Brain microvascular endothelial cell (primary cell): Measurements from ENCODE around the gene ZNF286A.
"Not testable (repeated sequence)": the region's sequence is repeated elsewhere in the genome, so short reads cannot be mapped to it uniquely, and the experiment has no call there.

Experiments used
- DNase-seq: peaks from one replicate; pipeline ENCODE4 v3.0.0-alpha.2; 2020
- H3K27ac ChIP-seq: fragments of 250-450 bp; sonication (Bioruptor Pico); 2 replicates; pipeline ENCODE4 v1.5.1; 2020; ENCODE audit warnings: mild to moderate bottlenecking, moderate library complexity
- H3K27me3 ChIP-seq: fragments of 250-450 bp; sonication (Bioruptor Pico); replicated peaks from 2 replicates; pipeline ENCODE4 v1.5.1; 2020; ENCODE audit warnings: mild to moderate bottlenecking
- H3K36me3 ChIP-seq: fragments of 250-450 bp; sonication (Bioruptor Pico); replicated peaks from 2 replicates; pipeline ENCODE4 v1.5.1; 2020; ENCODE audit warnings: mild to moderate bottlenecking
- H3K4me3 ChIP-seq: 2 replicates; pipeline ENCODE4 v1.5.1; 2011; ENCODE audit warnings: low read depth, mild to moderate bottlenecking, control low read depth, low read length, moderate library complexity
- CTCF ChIP-seq: IDR thresholded peaks from 2 replicates; pipeline ENCODE4 v1.5.1; 2011; ENCODE audit warnings: low read depth, mild to moderate bottlenecking, moderate library complexity, low read length, control low read depth, inconsistent platforms; ENCODE audit errors: missing control alignments
- in situ Hi-C: cut with HindIII; loops from 2 replicates; pipeline ENCODE4 v1.10.0; 2017; ENCODE audit warnings: low sequenced_read_pairs, low pct_ligation_motif_present

Gene ZNF286A

GRCh38 chr17:15662681-15663080 is 36.9 kb upstream of the ZNF286A start:
- Histone ChIP-seq H3K27me3 (no peaks in the 10 kb centered on the region), H3K4me3 (no peak overlapping the region), H3K27ac (no peak overlapping the region), H3K36me3 (no peaks in the 10 kb centered on the region)
- in situ Hi-C loops, result no loop called here
- no peak for TF ChIP-seq CTCF
- DNase-seq, result no peak

- no peak for DNase-seq
- in situ Hi-C loops, result no loop called here
- no peak overlapping the region for H3K27ac ChIP-seq
Measured at GRCh38 chr17:15663176-15663575, 36.4 kb upstream of the ZNF286A start.

GRCh38 chr17:15663691-15664090 is 35.9 kb upstream of the ZNF286A start:
- no peak for TF ChIP-seq CTCF
- no peak overlapping the region for H3K27ac ChIP-seq
- in situ Hi-C loops, result no loop called here

More at GRCh38 chr17:15663176-15663575, 36.4 kb upstream of the ZNF286A start:
- no peaks in the 10 kb centered on the region for H3K36me3 ChIP-seq
- no peak for TF ChIP-seq CTCF
- H3K4me3 ChIP-seq, result no peak overlapping the region
- no peaks in the 10 kb centered on the region for H3K27me3 ChIP-seq

GRCh38 chr17:15669526-15669925 is 30.0 kb upstream of the ZNF286A start:
- H3K4me3 ChIP-seq, H3K36me3 ChIP-seq, H3K27me3 ChIP-seq, in situ Hi-C loops, H3K27ac ChIP-seq, DNase-seq: not testable (repeated sequence)

More at GRCh38 chr17:15663691-15664090, 35.9 kb upstream of the ZNF286A start:
- Histone ChIP-seq H3K4me3 (no peak overlapping the region), H3K27me3 (no peaks in the 10 kb centered on the region), H3K36me3 (no peaks in the 10 kb centered on the region)
- no peak for DNase-seq

GRCh38 chr17:15674640-15675039 is 24.9 kb upstream of the ZNF286A start:
- H3K4me3 ChIP-seq, H3K36me3 ChIP-seq, DNase-seq, H3K27me3 ChIP-seq, in situ Hi-C loops, H3K27ac ChIP-seq: not testable (repeated sequence)

GRCh38 chr17:15675991-15676390 is 23.6 kb upstream of the ZNF286A start:
- H3K27ac ChIP-seq, in situ Hi-C loops, H3K27me3 ChIP-seq, H3K36me3 ChIP-seq, DNase-seq, H3K4me3 ChIP-seq: not testable (repeated sequence)

GRCh38 chr17:15683135-15683534 is 16.4 kb upstream of the ZNF286A start:
- H3K4me3 ChIP-seq, H3K36me3 ChIP-seq, H3K27ac ChIP-seq, H3K27me3 ChIP-seq, in situ Hi-C loops, DNase-seq: not testable (repeated sequence)

- in situ Hi-C loops, H3K36me3 ChIP-seq, H3K27me3 ChIP-seq: not testable (repeated sequence)
- TF ChIP-seq CTCF, result peak; percentile 36
- Histone ChIP-seq H3K27ac (peak within 1 kb of the TSS; percentile 56), H3K4me3 (peak within 1 kb of the TSS; percentile 69)
- DNase-seq, result peak; percentile 58
Measured at GRCh38 chr17:15683824-15684478, 15.6 kb upstream of the ZNF286A start, which contains the start of gene TRIM16. TSS of gene TRIM16 (minus strand) at chr17:15684311. CDS start at chr17:15651609, 32,702 bp downstream.

- H3K4me3 ChIP-seq, H3K27ac ChIP-seq, H3K36me3 ChIP-seq, H3K27me3 ChIP-seq, in situ Hi-C loops, DNase-seq: not testable (repeated sequence)
Measured at GRCh38 chr17:15687494-15687893, 12.1 kb upstream of the ZNF286A start.

GRCh38 chr17:15698967-15699366 is 585 bp upstream of the ZNF286A start:
- DNase-seq, in situ Hi-C loops, H3K27ac ChIP-seq, H3K27me3 ChIP-seq, H3K36me3 ChIP-seq: not testable (repeated sequence)
- H3K4me3 ChIP-seq, result peak overlapping the region; percentile 43

- H3K27ac ChIP-seq, result peak overlapping the region; percentile 27
- in situ Hi-C loops, result not testable (repeated sequence)
Measured at GRCh38 chr17:15699937-15700336, 385 bp downstream of the ZNF286A start.

More at GRCh38 chr17:15699937-15700336, 385 bp downstream of the ZNF286A start:
- DNase-seq, H3K27me3 ChIP-seq, H3K36me3 ChIP-seq: not testable (repeated sequence)
- H3K4me3 ChIP-seq, result peak overlapping the region; percentile 58
